HG02588 (cell line): ENCODE data around the gene ZFP62.

Experiments
- ATAC-seq: cut with Tn5 transposase; IDR thresholded peaks from one replicate; pipeline ENCODE4 v1.9.1; 2021; ENCODE audit warnings: mild to moderate bottlenecking, moderate library complexity; ENCODE audit not compliant: unreplicated experiment

Gene ZFP62

GRCh38 chr5:180811623-180812124 lies 49.4 kb downstream of the ZFP62 start:
- no peak for ATAC-seq

DNA sequence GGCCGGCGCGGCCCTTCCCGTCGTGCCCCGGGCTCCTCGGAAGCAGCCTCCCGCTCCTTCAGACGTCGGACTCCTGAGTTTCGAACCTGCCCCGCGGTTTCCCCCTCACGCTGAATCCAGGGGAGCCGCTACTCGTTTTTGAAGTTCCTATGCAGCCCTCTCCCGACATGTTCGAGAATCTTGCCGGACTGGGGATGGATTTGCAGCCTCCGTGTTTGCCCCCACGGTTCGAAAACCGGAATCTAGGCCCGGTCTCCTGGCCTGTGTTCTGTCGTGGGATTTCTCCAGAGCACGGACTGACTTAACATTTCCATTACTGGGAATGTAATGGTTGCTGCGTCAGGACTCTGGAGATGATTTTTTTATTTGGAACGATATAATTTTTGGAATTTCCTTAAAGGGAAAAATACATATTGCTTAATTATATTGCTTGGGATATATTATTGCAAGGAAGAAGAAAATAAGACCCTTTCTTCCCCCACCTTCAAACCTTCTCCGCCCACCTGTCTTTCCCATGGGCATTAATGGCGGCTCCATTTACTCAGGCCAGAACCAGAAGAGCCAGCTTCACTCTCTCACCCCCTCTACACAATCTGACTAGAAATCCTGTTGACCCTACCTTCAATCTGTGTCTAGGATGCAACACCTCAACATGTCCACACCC lies 50.0 kb downstream of the ZFP62 start:
- ATAC-seq: no peak

DNA sequence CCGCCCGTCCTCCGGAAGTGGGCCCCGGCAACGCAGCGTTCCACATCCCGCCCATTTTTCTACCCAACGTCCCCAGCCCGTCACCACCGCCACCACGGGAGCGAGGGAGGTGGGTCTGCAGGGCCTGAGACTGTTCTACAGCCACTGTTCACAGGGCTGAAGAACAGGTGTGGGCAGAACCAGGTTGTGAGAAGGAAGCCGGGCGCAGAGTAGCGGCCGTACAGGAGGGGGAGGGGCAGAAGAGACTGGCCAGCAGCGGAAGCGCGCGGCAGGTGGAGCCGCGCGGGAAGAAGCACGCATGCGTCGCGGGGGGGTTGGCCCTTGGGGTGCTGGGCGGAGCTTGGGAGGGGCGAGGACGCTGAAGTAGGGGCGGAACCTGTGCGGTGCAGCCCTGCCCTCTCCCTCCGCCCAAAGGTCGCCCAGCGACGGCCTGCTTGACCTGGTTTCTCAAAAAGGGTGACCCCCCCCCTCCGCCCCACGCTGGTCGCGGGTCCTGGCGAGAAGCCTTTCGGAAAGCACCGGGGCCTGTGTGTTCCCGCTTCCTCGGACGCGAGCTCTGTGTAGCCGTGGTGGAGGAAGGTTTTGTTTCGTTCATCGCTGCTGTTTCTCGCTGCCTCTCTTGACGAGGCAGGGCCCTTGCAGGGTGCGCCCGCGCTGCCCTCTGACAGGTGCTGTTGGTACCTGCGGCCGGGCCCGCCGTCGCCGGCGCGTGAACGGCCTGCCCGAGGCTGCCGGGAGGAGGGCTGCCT lies 50.7 kb downstream of the ZFP62 start:
- peak; percentile 58 for ATAC-seq

GRCh38 chr5:180809403-180810209 lies 51.5 kb downstream of the ZFP62 start:
- ATAC-seq: peak; percentile 65

DNA sequence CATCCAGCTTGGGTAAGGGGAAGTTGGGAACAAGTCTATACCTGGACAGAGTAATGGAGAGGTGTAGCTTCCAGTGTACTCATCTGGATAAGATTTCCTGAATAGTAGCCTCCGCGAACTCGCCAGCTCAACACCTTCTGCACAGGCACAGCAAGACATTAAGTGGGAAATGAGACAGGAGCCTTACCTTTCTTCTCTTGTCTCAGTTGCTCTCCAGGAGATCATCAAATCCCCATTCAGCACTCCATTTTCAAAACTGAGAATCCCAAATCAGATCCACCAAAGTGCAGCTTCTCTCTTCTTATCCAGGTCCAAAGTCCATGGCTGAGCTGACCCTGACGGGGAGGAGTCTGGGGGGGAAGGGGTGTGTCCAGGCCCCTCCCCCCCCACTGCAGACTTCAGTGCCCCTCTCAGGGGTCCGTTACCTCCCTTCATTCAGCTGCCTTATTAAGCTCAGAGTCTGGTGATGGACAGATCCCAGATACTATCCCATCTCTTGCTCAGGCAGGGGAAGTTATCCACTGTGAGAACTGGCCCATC lies 52.5 kb downstream of the ZFP62 start:
- ATAC-seq: no peak

- ATAC-seq: no peak
Measured at GRCh38 chr5:180807654-180808414, 53.2 kb downstream of the ZFP62 start.

- no peak for ATAC-seq
Measured at GRCh38 chr5:180807046-180807445, 54.0 kb downstream of the ZFP62 start.

GRCh38 chr5:180806351-180807011 lies 54.6 kb downstream of the ZFP62 start:
- no peak for ATAC-seq

DNA sequence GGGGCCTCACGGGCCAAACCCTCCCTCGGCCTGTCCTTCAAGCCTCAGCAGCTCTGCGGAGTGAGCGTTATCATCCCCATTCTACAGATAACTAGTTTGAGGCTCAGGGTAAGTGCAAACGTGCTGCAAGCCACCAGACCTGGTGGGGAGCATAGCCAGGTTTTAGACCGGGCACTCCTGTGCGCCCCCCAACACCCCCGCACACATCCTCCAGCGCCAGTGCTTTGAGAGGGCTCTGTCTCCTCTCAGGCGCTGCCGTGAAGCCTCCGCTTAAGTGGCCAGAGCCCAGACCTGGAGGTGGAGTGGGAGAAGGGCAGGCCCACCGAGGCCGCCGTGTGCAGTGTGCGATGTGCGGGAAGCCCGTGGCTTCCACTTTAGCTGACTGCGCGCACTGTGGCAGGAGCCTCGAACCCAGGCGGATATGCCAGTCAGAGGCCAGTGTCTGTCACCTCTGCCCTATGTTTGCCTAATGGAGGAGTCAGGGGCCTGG lies 56.9 kb downstream of the ZFP62 start:
- no peak for ATAC-seq

DNA sequence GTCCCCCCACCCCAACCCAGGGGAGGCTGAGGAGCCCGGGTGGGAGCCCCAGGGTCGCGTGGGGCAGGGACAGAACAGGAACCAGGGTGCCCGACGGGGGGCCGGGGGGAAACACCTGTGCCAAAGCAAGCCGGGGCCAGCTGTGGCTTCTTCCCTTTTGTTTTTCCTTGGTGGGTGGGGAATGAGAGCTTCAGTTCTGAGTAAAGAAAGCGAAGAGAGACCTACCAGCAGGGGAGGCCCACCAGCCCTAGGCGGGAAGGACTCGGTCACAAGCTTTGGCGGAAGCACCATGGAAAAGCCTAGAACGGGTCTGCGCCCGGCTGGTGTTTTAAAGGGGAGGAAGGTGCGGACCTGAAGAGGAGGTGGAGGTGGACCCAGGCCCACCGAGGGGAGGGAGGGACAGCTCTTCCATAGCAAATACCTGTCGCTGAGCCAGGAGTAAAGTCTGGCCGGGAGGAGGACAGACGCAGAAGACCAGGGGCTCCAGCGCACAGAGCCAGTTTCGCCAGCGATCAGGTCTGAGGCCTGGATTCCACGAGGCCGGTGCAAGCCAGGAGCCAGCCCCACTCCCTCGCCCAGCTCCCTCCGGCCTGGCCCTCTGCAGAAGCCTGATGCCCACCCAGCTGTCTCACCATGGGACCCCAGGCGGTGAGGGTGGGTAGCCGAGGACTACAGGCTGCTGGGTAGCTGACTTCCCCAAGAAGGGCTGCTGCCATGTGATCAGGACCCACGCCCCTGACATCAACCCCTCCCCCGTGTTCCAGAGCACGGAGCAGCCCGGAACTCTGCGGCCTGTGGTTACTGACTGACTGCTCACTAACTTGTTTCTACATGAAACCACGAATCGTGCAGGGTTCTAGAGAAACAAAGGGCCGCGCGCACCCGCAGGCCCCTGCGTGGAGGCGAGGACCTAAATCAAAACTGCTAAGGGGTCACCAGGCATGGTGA lies 57.6 kb downstream of the ZFP62 start:
- ATAC-seq: peak; percentile 59

DNA sequence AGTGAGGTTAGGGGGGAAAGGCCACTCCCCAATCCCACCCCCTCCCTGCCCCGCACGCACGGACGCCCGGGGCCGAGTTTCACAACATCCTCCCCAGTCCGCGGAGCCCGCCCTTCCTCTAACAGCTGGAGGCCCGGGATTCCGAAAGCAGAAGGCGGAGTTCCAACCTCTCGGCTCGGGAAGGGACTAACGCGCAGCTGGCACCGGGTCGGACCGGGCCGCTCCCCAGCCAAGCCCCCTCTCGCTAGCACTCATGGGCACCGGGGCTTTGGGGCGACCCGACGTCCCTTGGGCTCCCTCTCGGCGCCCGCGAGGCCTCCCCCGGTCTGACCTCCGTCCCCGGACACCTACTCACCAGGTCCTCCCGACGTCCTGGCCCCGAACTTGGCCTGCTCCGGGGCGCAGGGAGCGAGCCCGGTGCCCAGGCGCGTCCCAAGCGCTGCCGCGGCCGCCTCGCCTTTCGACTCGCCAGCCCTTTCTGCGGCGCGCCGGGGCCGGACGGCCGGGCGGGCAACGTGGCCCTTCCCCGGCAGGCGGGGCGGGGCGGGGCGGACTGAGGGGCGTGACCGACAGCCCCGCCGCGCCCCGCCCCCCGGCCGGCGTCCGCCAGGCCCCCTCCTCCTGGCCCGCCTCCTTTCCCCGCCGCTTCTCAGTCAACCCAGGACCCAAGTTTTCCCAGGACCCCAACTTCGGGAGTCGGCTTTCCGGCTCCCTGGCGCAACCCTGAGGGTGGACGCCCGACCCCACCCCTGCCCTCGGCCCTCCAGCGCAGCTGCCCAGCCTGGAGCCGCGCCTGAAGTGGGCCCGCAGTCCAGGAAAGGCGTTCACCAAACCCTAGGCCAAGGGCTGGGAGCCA lies 58.5 kb downstream of the ZFP62 start, which contains the start of gene MGAT1:
Gene MGAT1, minus strand, starts transcription at position 482 of the 856 bp plus-strand sequence. CDS start 9,835 bp downstream, outside the sequence.
- ATAC-seq: peak; percentile 56

DNA sequence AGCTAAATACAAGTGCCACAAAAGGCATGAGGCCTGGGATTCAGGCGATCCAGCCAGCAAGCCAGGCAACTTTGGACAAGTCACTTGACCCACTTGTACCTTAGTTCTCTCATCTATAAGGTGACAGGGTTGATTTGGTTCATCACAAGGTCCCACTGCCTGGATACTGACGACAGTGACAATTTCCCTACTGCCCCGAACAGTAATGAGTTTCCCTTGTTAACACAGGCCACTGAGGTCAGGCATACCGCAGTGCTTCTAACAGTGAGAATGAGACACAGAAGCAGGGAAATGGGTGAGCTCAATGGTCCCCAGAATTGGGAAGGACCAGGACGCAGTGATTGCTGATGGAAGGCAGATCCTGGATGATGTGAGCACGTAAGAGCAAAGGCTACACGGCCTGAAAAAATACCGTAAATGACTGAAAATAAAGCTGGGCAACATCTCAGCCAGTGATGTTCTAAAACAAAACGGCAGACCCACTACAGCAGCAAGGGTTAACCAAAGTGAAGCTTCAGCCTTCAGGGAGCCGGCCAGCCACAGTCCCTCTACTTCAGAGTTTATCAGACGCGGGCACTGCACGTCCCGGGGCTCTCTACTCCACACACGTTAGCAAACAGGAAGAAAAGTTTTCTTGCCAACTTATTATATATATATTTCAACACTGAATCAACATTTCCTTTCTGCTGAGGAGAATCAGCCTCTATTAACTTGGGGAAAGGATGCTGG lies 59.3 kb downstream of the ZFP62 start:
- no peak for ATAC-seq

GRCh38 chr5:180799902-180800801 lies 60.9 kb downstream of the ZFP62 start:
- no peak for ATAC-seq

DNA sequence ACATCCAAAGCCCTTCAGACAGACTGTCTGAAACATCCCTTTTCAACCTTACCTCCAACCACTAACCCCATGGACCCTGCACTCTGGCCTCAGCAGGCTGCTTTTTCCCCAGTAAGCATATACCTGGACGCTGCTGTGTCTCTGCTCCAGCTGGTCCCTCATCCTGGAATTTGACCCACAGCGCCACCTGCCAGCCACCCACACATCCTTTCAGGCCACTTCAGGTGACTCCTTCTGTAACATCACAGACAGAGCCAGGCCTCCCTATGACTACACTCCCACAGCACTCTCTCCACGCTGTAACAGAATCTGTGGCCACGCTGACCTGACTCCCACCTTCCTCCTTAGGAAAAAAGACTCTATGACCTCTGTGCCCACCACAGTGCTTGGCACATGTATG lies 61.9 kb downstream of the ZFP62 start:
- no peak for ATAC-seq

- no peak for ATAC-seq
Measured at GRCh38 chr5:180798193-180798592, 62.9 kb downstream of the ZFP62 start.
